NB4 (cell line): ENCODE data around the gene SS18.

Experiments used
- DNase-seq: peaks from one replicate; pipeline ENCODE4 v3.0.0; 2010; ENCODE audit warnings: low read depth
- H3K4me3 ChIP-seq: one replicate; pipeline ENCODE4 v1.5.1; 2011; ENCODE audit warnings: mild to moderate bottlenecking, low read depth, low read length, moderate library complexity
- MYC ChIP-seq: IDR thresholded peaks from 2 replicates; pipeline ENCODE4 v1.6.1; 2011; ENCODE audit warnings: low read depth, low read length
- POLR2A ChIP-seq: IDR thresholded peaks from 2 replicates; pipeline ENCODE4 v1.6.1; 2011; ENCODE audit warnings: mild to moderate bottlenecking; ENCODE audit not compliant: insufficient read length; ENCODE audit errors: extremely low read depth
- TF ChIP-seq, protein P1 (sequence below): IDR thresholded peaks from one replicate; pipeline ENCODE4 v1.5.1; 2012; ENCODE audit warnings: low read depth, low read length
- TF ChIP-seq, protein P2 (sequence below): IDR thresholded peaks from 2 replicates; pipeline ENCODE4 v1.6.1; 2011; ENCODE audit warnings: low read depth, low read length

Gene SS18

DNA sequence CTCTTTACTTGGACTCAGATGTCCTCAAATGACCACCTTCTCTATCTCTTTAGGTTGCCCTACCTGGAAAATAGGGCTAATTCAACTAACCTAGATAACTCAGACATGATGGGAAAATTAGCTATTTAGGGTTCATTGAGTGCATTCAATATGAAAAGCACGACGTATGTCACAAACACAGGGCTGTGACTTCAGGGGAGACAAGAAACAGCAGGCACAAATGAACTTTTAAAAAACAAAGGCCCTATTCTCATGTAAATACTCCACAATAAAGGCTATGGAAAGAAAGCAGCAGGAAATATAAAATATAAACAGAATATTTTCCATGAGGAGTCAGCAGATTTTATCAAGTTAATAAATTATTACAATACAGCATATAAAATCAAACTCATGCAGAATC, 97.8 kb downstream of the SS18 start:
- no peak for DNase-seq
- TF ChIP-seq MYC = no peak
- TF ChIP-seq, protein P1, sequence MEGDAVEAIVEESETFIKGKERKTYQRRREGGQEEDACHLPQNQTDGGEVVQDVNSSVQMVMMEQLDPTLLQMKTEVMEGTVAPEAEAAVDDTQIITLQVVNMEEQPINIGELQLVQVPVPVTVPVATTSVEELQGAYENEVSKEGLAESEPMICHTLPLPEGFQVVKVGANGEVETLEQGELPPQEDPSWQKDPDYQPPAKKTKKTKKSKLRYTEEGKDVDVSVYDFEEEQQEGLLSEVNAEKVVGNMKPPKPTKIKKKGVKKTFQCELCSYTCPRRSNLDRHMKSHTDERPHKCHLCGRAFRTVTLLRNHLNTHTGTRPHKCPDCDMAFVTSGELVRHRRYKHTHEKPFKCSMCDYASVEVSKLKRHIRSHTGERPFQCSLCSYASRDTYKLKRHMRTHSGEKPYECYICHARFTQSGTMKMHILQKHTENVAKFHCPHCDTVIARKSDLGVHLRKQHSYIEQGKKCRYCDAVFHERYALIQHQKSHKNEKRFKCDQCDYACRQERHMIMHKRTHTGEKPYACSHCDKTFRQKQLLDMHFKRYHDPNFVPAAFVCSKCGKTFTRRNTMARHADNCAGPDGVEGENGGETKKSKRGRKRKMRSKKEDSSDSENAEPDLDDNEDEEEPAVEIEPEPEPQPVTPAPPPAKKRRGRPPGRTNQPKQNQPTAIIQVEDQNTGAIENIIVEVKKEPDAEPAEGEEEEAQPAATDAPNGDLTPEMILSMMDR = no peak
- TF ChIP-seq POLR2A = no peak
- TF ChIP-seq, protein P2, sequence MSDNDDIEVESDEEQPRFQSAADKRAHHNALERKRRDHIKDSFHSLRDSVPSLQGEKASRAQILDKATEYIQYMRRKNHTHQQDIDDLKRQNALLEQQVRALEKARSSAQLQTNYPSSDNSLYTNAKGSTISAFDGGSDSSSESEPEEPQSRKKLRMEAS = no peak
- no peak overlapping the region for H3K4me3 ChIP-seq

DNA sequence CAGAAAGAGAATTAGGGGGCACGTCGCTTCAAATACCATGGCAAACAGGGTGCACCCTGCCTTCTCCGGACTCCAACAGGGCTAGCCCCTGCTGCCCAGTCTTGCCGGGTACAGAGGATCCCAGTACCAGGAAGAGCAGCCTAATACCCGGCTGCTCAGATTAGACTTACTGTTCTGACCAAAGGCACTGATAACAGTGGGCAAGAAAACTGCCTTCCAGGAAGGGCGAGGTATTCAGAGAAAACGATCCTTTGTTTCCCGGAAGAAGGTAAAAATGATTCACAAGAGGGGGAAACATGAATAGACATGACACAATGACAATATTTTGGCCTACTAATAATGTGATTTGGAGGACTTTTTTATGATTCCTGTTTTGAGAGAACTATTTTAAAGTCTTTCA, 99.9 kb downstream of the SS18 start:
- TF ChIP-seq, protein P2 = no peak
- TF ChIP-seq POLR2A (no peak), MYC (no peak)
- TF ChIP-seq, protein P1 = no peak
- DNase-seq = no peak
- no peak overlapping the region for H3K4me3 ChIP-seq

DNA sequence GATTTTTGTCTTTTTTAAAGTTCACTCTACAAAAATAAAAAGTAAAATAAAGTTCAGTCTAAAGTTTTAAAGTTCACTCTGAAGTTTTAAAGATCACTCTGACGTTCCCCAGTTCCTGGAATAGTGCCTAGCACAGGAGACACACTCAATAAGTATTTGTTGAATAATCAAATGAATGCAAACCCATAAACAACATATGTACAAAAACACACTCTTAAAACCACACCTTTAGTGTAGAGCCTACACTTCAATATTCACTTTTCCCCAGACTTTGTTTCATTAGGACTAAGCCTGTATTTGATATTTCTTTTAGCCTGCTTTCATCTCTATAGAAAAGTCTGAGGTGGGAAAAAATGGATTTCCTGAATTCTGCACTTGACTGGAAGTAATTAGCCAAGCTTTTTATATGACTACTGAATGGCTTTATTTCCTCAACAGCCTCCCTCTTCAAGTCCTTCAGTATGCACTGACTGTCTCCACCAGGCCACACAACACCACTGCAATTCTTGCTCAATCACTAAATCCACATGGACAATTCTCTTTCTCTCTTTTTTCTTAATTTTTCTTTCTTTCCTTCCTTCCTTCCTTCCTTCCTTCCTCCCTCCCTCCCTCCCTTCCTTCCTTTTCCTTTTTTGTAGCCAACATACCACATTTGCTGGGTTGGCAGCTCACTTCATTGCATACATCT, 104.6 kb downstream of the SS18 start:
- TF ChIP-seq MYC = no peak
- TF ChIP-seq, protein P2 = no peak
- TF ChIP-seq POLR2A = no peak
- TF ChIP-seq, protein P1 = no peak
- no peak for DNase-seq
- H3K4me3 ChIP-seq = no peak overlapping the region

DNA sequence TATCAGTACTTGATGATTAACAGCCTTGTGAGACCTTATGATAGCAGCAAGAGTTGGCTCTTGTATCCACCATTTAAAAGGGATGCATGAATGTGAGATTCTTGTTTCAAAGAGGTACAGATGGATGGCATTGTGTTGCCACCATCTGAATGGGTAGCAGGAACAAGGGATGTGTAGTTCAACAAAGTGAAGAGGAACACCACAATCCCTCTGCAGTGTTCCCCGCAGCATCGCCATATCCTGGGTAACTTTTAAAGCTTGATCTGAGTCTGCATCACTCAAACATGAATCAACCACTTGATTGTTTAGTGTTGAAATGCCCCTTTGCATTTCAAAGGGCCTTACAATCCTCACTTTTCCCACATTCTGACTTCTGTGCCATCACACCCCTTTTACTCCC, 106.7 kb downstream of the SS18 start:
- no peak overlapping the region for H3K4me3 ChIP-seq
- DNase-seq = no peak

DNA sequence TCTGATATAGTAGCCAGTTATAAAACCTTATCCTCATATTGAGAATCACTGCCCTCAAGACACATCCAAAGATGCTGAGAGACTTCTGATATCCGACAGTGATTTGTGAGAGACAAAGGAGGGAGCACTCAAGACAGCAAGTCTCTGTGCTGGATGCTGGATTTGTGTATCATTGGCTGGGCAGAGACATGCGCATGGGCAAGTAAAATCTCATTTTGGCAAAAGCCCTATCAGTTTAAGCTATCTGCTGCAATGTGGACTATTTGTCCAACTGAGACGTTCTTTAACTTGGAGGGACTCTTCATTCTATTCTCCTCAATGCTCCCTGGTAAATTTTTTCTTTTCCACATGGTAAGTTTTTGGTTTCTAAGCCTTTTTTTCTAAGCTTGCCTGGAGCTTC, 107.5 kb downstream of the SS18 start:
- DNase-seq = no peak
- TF ChIP-seq MYC (no peak), POLR2A (no peak)
- TF ChIP-seq, protein P2 = no peak
- TF ChIP-seq, protein P1 = no peak
- H3K4me3 ChIP-seq = no peak overlapping the region

More for the DNA sequence above, 106.7 kb downstream of the SS18 start:
- TF ChIP-seq, protein P1 = no peak
- no peak for TF ChIP-seq POLR2A
- no peak for TF ChIP-seq MYC
- TF ChIP-seq, protein P2 = no peak
